NT2/D1 (cell line): ENCODE results near the gene CCDC172.

Source experiments
- DNase-seq: peaks from one replicate; pipeline ENCODE4 v3.0.0-alpha.2; 2011; ENCODE audit warnings: low read depth, low spot score
- H3K27me3 ChIP-seq: 2 replicates; pipeline ENCODE4 v1.6.0; 2011; ENCODE audit warnings: mild to moderate bottlenecking; ENCODE audit not compliant: insufficient read length, insufficient read depth
- H3K36me3 ChIP-seq: 2 replicates; pipeline ENCODE4 v1.6.1; 2011; ENCODE audit warnings: mild to moderate bottlenecking, low read length, mixed read lengths; ENCODE audit not compliant: insufficient read depth, insufficient read length
- H3K4me1 ChIP-seq: 2 replicates; pipeline ENCODE4 v1.5.1; 2011; ENCODE audit not compliant: insufficient read depth, insufficient read length
- H3K4me3 ChIP-seq: 2 replicates; pipeline ENCODE4 v1.5.1; 2011; ENCODE audit warnings: low read depth; ENCODE audit not compliant: insufficient read length
- H3K9ac ChIP-seq: 2 replicates; pipeline ENCODE4 v1.6.0; 2011; ENCODE audit warnings: low read depth; ENCODE audit not compliant: insufficient read length
- H3K9me3 ChIP-seq: 2 replicates; pipeline ENCODE4 v1.5.1; 2011; ENCODE audit warnings: mild to moderate bottlenecking, low read length; ENCODE audit not compliant: insufficient read depth
- SUZ12 ChIP-seq: IDR thresholded peaks from 2 replicates; pipeline ENCODE4 v1.6.1; 2011; ENCODE audit not compliant: insufficient read length, insufficient read depth; ENCODE audit errors: extremely low read depth
- YY1 ChIP-seq: IDR thresholded peaks from 2 replicates; pipeline ENCODE4 v1.6.1; 2011; ENCODE audit not compliant: insufficient read length, insufficient read depth
- ZNF274 ChIP-seq: IDR thresholded peaks from 2 replicates; pipeline ENCODE4 v1.6.1; 2011; ENCODE audit warnings: mild to moderate bottlenecking, low read depth, low read length

The CCDC172 gene

DNA sequence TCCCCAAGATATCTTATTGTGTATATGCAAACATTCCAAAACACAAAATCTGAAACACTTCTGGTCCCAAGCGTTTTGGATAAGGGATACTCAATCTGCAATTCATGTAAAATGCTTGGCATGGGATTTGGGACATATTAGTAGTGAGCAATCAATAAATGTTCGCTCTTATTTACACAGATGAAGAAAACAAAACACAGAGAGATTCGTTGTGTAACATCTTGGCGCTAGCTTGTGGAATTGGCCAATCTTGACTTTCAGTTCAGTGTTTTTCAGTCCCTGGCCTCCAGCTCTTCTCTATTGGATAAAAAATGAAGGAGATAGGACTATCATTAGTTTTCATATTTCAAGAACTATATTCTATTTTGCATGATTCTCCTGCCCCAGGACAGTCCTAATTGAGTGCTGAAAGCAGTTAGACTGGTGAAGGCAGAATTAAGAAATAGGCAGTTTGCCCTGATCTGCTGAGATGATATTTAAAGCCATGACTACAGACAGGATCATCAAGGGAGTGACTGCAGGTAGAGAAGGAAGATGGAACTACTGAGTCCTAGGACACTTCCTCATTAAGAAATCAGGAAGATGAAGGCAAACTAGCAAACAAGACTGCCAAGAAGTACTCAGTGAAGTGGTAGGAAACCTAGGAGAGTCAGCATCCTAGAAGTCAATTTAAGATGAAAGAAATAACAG lies 105.2 kb downstream of the CCDC172 start:
- Histone ChIP-seq H3K9ac (no peak overlapping the region), H3K36me3 (no peaks in the 10 kb centered on the region), H3K9me3 (no peaks in the 10 kb centered on the region), H3K27me3 (no peaks in the 10 kb centered on the region), H3K4me3 (no peak overlapping the region), H3K4me1 (no peaks in the 10 kb centered on the region)
- DNase-seq = no peak
- TF ChIP-seq SUZ12 (no peak), YY1 (no peak), ZNF274 (no peak)
